Uterus (tissue), 2 donors: ENCODE data around the gene DDX39A.

Experiments
- CTCF ChIP-seq, 4 experiments: fragments of 200-600 bp in 2 of 4; fragments of 450-650 bp in 2 of 4; sonication (generic) in 2 of 4; IDR thresholded peaks; one replicate each; pipeline ENCODE4 v1.5.1; 2016 to 2019; ENCODE audit warnings: antibody characterized with exemption in 4 of 4, mild to moderate bottlenecking in 2 of 4, moderate library complexity in 1 of 4
- POLR2A ChIP-seq, 2 donors: fragments of 450-650 bp; IDR thresholded peaks; one replicate each; pipeline ENCODE4 v1.6.1; 2016; ENCODE audit warnings: antibody characterized with exemption in 2 of 2, mild to moderate bottlenecking in 1 of 2, moderate library complexity in 1 of 2

GRCh38 chr19:14406645-14407401, 12.3 kb downstream of the DDX39A start:
- TF ChIP-seq CTCF (IDR thresholded peaks at IDR 0.05) (no peak), POLR2A (IDR thresholded peaks at IDR 0.05) (no peak)
